Measurements from ENCODE around the gene OR52J3.

- TF ChIP-seq CTCF (IDR thresholded peaks at IDR 0.05): no peak
- no peak for TF ChIP-seq POLR2A (IDR thresholded peaks at IDR 0.05)
Measured at GRCh38 chr11:5081405-5081804, 35.1 kb downstream of the OR52J3 start.

Measured in adrenal gland (tissue), 5 donors.